Kidney epithelial cell (primary cell): ENCODE results near the gene DCAF17. TPM values are rescaled to one million over a fixed set of nuclear protein-coding genes. Genes with fewer than 3 reads are reported as not detected.
"Not testable (repeated sequence)": the region's sequence is repeated elsewhere in the genome, so short reads cannot be mapped to it uniquely, and the experiment has no call there.

Experiments
- DNase-seq: peaks from one replicate; pipeline ENCODE4 v3.0.0-alpha.2; 2010; ENCODE audit warnings: low read depth
- H3K27me3 ChIP-seq: 2 replicates; pipeline ENCODE4 v1.6.0; 2011; ENCODE audit warnings: low read length; ENCODE audit not compliant: control insufficient read depth, insufficient read depth
- H3K36me3 ChIP-seq: 2 replicates; pipeline ENCODE4 v1.5.1; 2011; ENCODE audit warnings: low read length; ENCODE audit not compliant: control insufficient read depth, insufficient read depth
- H3K4me3 ChIP-seq: 2 replicates; pipeline ENCODE4 v1.5.1; 2011; ENCODE audit warnings: low read depth, mild to moderate bottlenecking, control low read depth, low read length
- total RNA-seq: library from RNA; depleted of rRNA; stranded (reverse); fragments of >200 nt; gene quantifications from 2 replicates; pipeline ENCODE4 v1.2.3, GENCODE V29; 2015
- TF ChIP-seq, protein P1 (sequence below): IDR thresholded peaks from 2 replicates; pipeline ENCODE4 v1.5.1; 2011; ENCODE audit warnings: mild to moderate bottlenecking, moderate library complexity, low read length, control low read depth, inconsistent platforms; ENCODE audit not compliant: insufficient read depth, poor library complexity, severe bottlenecking

DCAF17 gene
- total RNA-seq, 1 donor from 2014 or later: 18.5 TPM

DNA sequence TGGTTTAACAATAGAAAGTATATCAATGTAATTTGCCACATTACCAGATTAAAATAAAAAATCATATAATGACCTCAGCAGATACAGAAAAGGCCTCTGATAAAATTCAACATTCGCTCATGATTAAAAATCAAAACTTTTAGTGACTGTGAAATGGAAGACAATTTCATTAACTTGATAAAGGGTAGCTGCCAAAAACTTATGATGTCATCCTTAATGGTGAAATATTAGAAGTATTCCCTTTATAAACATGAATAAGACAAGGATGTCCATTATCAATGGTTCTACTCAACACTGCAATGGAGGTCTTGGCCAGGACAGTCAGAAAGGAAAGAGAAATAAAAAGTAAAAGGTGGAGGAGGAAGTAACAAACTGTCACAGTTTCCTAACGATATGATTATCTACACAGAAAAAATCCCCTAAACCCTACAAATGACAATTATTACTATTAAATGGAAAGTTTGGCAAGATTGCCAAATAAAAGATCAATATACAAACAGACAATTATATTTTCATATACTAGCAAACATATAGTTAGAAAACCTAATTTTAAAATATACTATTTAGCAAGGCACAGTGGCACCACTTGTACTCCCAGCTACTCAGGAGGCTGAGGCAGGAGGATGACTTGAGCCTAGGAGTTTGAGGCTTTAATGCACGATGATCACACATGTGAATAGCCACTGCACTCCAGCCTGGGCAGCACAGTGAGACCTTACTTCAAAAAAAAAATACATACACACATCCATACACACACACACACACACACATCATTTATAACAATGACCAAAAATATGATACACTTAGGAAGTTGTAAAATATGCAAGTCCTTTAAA, 13.1 kb upstream of the DCAF17 start:
- no peak for DNase-seq
- Histone ChIP-seq H3K27me3 (no peaks in the 10 kb centered on the region), H3K4me3 (no peak overlapping the region), H3K36me3 (no peaks in the 10 kb centered on the region)
- TF ChIP-seq, protein P1, sequence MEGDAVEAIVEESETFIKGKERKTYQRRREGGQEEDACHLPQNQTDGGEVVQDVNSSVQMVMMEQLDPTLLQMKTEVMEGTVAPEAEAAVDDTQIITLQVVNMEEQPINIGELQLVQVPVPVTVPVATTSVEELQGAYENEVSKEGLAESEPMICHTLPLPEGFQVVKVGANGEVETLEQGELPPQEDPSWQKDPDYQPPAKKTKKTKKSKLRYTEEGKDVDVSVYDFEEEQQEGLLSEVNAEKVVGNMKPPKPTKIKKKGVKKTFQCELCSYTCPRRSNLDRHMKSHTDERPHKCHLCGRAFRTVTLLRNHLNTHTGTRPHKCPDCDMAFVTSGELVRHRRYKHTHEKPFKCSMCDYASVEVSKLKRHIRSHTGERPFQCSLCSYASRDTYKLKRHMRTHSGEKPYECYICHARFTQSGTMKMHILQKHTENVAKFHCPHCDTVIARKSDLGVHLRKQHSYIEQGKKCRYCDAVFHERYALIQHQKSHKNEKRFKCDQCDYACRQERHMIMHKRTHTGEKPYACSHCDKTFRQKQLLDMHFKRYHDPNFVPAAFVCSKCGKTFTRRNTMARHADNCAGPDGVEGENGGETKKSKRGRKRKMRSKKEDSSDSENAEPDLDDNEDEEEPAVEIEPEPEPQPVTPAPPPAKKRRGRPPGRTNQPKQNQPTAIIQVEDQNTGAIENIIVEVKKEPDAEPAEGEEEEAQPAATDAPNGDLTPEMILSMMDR: no peak

GRCh38 chr2:171422710-171423495, 11.1 kb upstream of the DCAF17 start:
- not testable (repeated sequence) for H3K36me3 ChIP-seq, DNase-seq, H3K27me3 ChIP-seq, H3K4me3 ChIP-seq

DNA sequence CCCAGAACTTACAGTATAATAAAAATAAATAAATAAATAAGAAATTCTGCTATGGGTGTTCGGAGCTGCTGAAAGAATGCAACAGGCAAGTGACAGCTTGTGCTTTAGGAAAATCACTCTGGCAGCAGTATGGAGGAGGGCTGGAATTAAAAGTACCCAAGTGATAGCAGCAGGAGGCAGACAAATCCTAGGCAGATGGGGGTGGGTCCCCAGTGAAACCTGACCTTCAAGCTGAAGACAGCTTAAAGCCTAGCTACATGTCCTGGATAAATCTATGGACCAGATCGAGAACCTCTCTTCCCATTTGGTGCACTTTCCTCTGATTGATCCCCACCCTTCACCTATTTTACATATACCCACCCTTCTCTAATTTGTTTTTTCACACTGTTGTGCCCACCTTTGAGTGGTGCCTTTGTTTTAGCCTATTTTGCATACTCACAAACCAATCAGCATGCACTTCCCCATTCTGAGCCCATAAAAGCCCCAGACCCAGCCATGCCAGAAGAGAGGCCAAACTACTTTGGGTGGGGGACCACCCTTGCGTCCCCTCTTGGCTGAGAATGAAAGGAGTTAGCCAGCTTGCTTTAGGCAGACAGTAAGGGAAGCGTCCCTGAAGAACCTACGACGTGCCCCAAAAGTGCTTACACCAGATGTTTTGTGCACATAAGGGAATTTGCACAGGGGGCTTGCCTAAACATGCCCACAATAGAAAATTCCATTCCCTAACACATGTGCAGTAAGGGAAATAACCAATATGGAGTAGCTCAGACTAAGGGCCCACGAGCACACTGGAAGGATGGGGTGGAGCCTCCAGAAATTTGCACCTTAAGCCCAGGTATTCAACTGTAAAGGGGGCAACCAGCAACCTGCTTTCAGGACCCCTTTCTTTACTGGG, 3.3 kb upstream of the DCAF17 start:
- TF ChIP-seq, protein P1: no peak
- Histone ChIP-seq H3K4me3 (no peak overlapping the region), H3K27me3 (no peaks in the 10 kb centered on the region), H3K36me3 (no peaks in the 10 kb centered on the region)
- no peak for DNase-seq

GRCh38 chr2:171431677-171432167, 2.3 kb upstream of the DCAF17 start:
- Histone ChIP-seq H3K36me3 (no peaks in the 10 kb centered on the region), H3K4me3 (no peak overlapping the region), H3K27me3 (no peaks in the 10 kb centered on the region)
- DNase-seq: no peak
- TF ChIP-seq, protein P1: no peak

DNA sequence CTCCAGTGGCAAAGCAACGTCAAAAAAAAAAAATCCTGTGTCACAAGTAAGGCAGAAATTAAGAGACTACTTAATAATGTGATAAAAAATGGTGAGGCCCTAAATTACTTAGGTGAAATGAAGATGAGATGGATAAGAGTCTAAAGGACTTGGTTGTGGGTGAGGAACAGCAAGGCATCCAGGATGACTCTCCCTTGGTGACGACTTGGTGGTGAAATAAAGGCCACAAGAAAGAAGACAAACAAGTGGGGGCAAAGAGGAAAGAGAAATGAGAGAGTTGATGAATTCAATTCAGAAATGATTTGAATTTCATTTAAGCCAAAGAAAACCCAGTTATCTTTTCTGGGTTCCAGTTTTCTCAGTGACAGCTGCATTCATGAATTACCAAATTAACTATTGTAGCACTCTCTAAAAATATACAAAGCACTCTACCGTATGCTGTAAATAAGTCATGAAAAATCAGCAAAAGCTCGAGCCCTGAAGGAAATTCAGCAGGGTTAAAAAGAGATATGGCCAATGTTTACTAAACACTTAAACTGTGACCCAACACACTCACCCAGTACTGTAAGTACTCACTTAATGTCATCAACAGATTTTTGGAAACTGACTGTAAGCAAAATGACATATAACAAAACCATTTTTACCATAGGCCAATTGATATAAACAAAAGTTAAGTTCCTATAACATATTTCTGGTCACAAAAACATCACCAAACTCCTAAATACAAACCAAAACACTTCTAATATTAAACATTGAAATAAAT, 1.6 kb upstream of the DCAF17 start:
- Histone ChIP-seq H3K36me3 (no peaks in the 10 kb centered on the region), H3K4me3 (no peak overlapping the region), H3K27me3 (no peaks in the 10 kb centered on the region)
- TF ChIP-seq, protein P1: no peak
- DNase-seq: no peak
